GM06990 (cell line): ENCODE data around the gene NR3C1.

Experiments used
- DNase-seq: peaks from one replicate; pipeline ENCODE4 v3.0.0-alpha.2; 2011; ENCODE audit not compliant: insufficient read length; ENCODE audit errors: extremely low read depth
- H3K27me3 ChIP-seq: replicated peaks from 2 replicates; pipeline ENCODE4 v1.6.0; 2011; ENCODE audit warnings: low read length; ENCODE audit not compliant: control insufficient read depth, insufficient read depth
- H3K36me3 ChIP-seq: 2 replicates; pipeline ENCODE4 v1.5.1; 2011; ENCODE audit warnings: low read length; ENCODE audit not compliant: control insufficient read depth, insufficient read depth
- H3K4me3 ChIP-seq: replicated peaks from 2 replicates; pipeline ENCODE4 v1.5.1; 2011; ENCODE audit warnings: low read depth, mild to moderate bottlenecking, control low read depth, low read length
- CTCF ChIP-seq: IDR thresholded peaks from 2 replicates; pipeline ENCODE4 v1.5.1; 2011; ENCODE audit warnings: low read length, control low read depth, mild to moderate bottlenecking, inconsistent platforms; ENCODE audit not compliant: insufficient read depth, poor library complexity, severe bottlenecking

Gene NR3C1

GRCh38 chr5:143231973-143232812 is 171.3 kb downstream of the NR3C1 start:
- Histone ChIP-seq H3K4me3 (no peak overlapping the region), H3K27me3 (no peaks in the 10 kb centered on the region), H3K36me3 (no peaks in the 10 kb centered on the region)
- DNase-seq: no peak
- TF ChIP-seq CTCF: no peak

GRCh38 chr5:143231416-143231815 is 172.1 kb downstream of the NR3C1 start:
- Histone ChIP-seq H3K27me3 (no peaks in the 10 kb centered on the region), H3K36me3 (no peaks in the 10 kb centered on the region), H3K4me3 (no peak overlapping the region)
- TF ChIP-seq CTCF: no peak
- DNase-seq: no peak

GRCh38 chr5:143230676-143230996 is 172.8 kb downstream of the NR3C1 start:
- Histone ChIP-seq H3K4me3 (no peak overlapping the region), H3K36me3 (no peaks in the 10 kb centered on the region), H3K27me3 (no peaks in the 10 kb centered on the region)
- no peak for TF ChIP-seq CTCF
- DNase-seq: no peak

- peak; percentile 85 for DNase-seq
- Histone ChIP-seq H3K4me3 (no peak overlapping the region; the same call in 1 of the 2 replicates), H3K36me3 (no peaks in the 10 kb centered on the region), H3K27me3 (no peaks in the 10 kb centered on the region)
- no peak for TF ChIP-seq CTCF
Observed at GRCh38 chr5:143229896-143230675, 173.4 kb downstream of the NR3C1 start.

- H3K36me3 ChIP-seq: no peaks in the 10 kb centered on the region
- no peak for TF ChIP-seq CTCF
- no peak overlapping the region; the same call in 1 of the 2 replicates for H3K4me3 ChIP-seq
- H3K27me3 ChIP-seq: no peaks in the 10 kb centered on the region
- DNase-seq: peak; percentile 70
Observed at GRCh38 chr5:143229426-143229895, 174.0 kb downstream of the NR3C1 start.
